Activated T-helper 1 cell treated with anti-CD3 and anti-CD28 coated beads, Interleukin-2, amount 50 U/mL, for 16 hours (primary cell): ENCODE results near the gene SLC23A2.
"Not testable (repeated sequence)": the region's sequence is repeated elsewhere in the genome, so short reads cannot be mapped to it uniquely, and the experiment has no call there.

ENCODE experiments used
- DNase-seq, 2 donors: peaks; one replicate each; pipeline ENCODE4 v3.0.0-alpha.2; 2020; ENCODE audit warnings: low read depth in 1 of 2, low spot score in 1 of 2

The SLC23A2 gene

GRCh38 chr20:5001174-5002076, at the start of gene SLC23A2:
TSS of gene SLC23A2 (minus strand) at chr20:5001510. CDS start at chr20:4932562, 68,948 bp downstream.
- peak; percentile 13 to 48 for DNase-seq

- DNase-seq = no peak
Measured at GRCh38 chr20:5046656-5047339, 45.5 kb upstream of the SLC23A2 start.

GRCh38 chr20:5045906-5046305, 44.6 kb upstream of the SLC23A2 start:
- DNase-seq = no peak

- no peak for DNase-seq
Measured at GRCh38 chr20:5044075-5044620, 42.8 kb upstream of the SLC23A2 start.

- no peak for DNase-seq
Measured at GRCh38 chr20:5041433-5041832, 40.1 kb upstream of the SLC23A2 start.

GRCh38 chr20:5040345-5040744, 39.0 kb upstream of the SLC23A2 start:
- DNase-seq = no peak

GRCh38 chr20:5039889-5040288, 38.6 kb upstream of the SLC23A2 start:
- no peak for DNase-seq

- no peak for DNase-seq
Measured at GRCh38 chr20:5039255-5039657, 37.9 kb upstream of the SLC23A2 start.

- DNase-seq = no peak
Measured at GRCh38 chr20:5036828-5037227, 35.5 kb upstream of the SLC23A2 start.

- not testable (repeated sequence) for DNase-seq
Measured at GRCh38 chr20:5035518-5035917, 34.2 kb upstream of the SLC23A2 start.

- DNase-seq = no peak
Measured at GRCh38 chr20:5033566-5033965, 32.3 kb upstream of the SLC23A2 start.

GRCh38 chr20:5031701-5032100, 30.4 kb upstream of the SLC23A2 start:
- DNase-seq = not testable (repeated sequence)

GRCh38 chr20:5031206-5031557, 29.9 kb upstream of the SLC23A2 start:
- no peak for DNase-seq

- DNase-seq = no peak
Measured at GRCh38 chr20:5030348-5031205, 29.3 kb upstream of the SLC23A2 start.

- DNase-seq = not testable (repeated sequence)
Measured at GRCh38 chr20:5028258-5029059, 27.1 kb upstream of the SLC23A2 start.

GRCh38 chr20:5024982-5025381, 23.7 kb upstream of the SLC23A2 start:
- DNase-seq = no peak

GRCh38 chr20:5024103-5024502, 22.8 kb upstream of the SLC23A2 start:
- no peak for DNase-seq

- DNase-seq = not testable (repeated sequence)
Measured at GRCh38 chr20:5023171-5023570, 21.9 kb upstream of the SLC23A2 start.

GRCh38 chr20:5020760-5021159, 19.4 kb upstream of the SLC23A2 start:
- no peak for DNase-seq
